Parathyroid adenoma (tissue), 2 donors: ENCODE measurements around the gene TROAP.

ENCODE experiments used
- H2AFZ ChIP-seq: fragments of 300-600 bp; sonication (generic); one replicate; pipeline ENCODE4 v1.7.0; 2017; ENCODE audit warnings: antibody characterized with exemption, mild to moderate bottlenecking
- H3K27ac ChIP-seq: fragments of 300-600 bp; sonication (generic); one replicate; pipeline ENCODE4 v1.7.0; 2017
- H3K27me3 ChIP-seq: fragments of 300-600 bp; sonication (generic); one replicate; pipeline ENCODE4 v1.7.0; 2017; ENCODE audit warnings: low read length; ENCODE audit not compliant: control insufficient read depth, insufficient read depth
- H3K36me3 ChIP-seq: fragments of 300-600 bp; sonication (generic); one replicate; pipeline ENCODE4 v1.7.0; 2017; ENCODE audit warnings: low read length; ENCODE audit not compliant: control insufficient read depth, insufficient read depth
- H3K4me1 ChIP-seq: fragments of 300-600 bp; sonication (generic); one replicate; pipeline ENCODE4 v1.7.0; 2017; ENCODE audit warnings: control low read depth
- H3K4me2 ChIP-seq: fragments of 300-600 bp; sonication (generic); one replicate; pipeline ENCODE4 v1.7.0; 2017; ENCODE audit warnings: low read length
- H3K4me3 ChIP-seq: fragments of 300-600 bp; sonication (generic); one replicate; pipeline ENCODE4 v1.7.0; 2017; ENCODE audit warnings: low read depth, low read length
- H3K79me2 ChIP-seq: fragments of 300-600 bp; sonication (generic); one replicate; pipeline ENCODE4 v1.7.0; 2017; ENCODE audit warnings: control low read depth
- H3K9ac ChIP-seq: fragments of 300-600 bp; sonication (generic); one replicate; pipeline ENCODE4 v1.7.0; 2017; ENCODE audit warnings: mild to moderate bottlenecking
- H3K9me3 ChIP-seq: fragments of 300-600 bp; sonication (generic); one replicate; pipeline ENCODE4 v1.7.0; 2017; ENCODE audit warnings: low read length; ENCODE audit not compliant: control insufficient read depth
- CTCF ChIP-seq: fragments of 300-600 bp; sonication (generic); IDR thresholded peaks from one replicate; pipeline ENCODE4 v1.7.0; 2017; ENCODE audit warnings: antibody characterized with exemption, mild to moderate bottlenecking
- donor health status: primary hyperparathyroidism.

TROAP gene

GRCh38 chr12:49352351-49352750 lies 29.3 kb downstream of the TROAP start:
- H3K9me3 ChIP-seq: no peaks in the 10 kb centered on the region
- H3K27ac ChIP-seq: no peak overlapping the region
- no peak for TF ChIP-seq CTCF
- no peak overlapping the region for H3K4me3 ChIP-seq
- no peaks in the 10 kb centered on the region for H3K79me2 ChIP-seq
- no peak overlapping the region for H3K4me2 ChIP-seq
- H3K4me1 ChIP-seq: peaks cover 7% of the 10 kb centered on the region
- no peaks in the 10 kb centered on the region for H3K36me3 ChIP-seq
- no peak overlapping the region for H2AFZ ChIP-seq
- no peaks in the 10 kb centered on the region for H3K27me3 ChIP-seq
- H3K9ac ChIP-seq: no peak overlapping the region

GRCh38 chr12:49355913-49356312 lies 32.9 kb downstream of the TROAP start:
- H3K9ac ChIP-seq: no peak overlapping the region
- no peaks in the 10 kb centered on the region for H3K27me3 ChIP-seq
- H3K36me3 ChIP-seq: no peaks in the 10 kb centered on the region

GRCh38 chr12:49357103-49357678 lies 34.1 kb downstream of the TROAP start:
- Histone ChIP-seq H3K9ac (no peak overlapping the region), H3K4me3 (no peak overlapping the region), H3K4me1 (peaks cover 2% of the 10 kb centered on the region), H3K9me3 (no peaks in the 10 kb centered on the region), H3K79me2 (no peaks in the 10 kb centered on the region), H3K36me3 (no peaks in the 10 kb centered on the region), H3K27me3 (no peaks in the 10 kb centered on the region), H2AFZ (no peak overlapping the region), H3K4me2 (no peak overlapping the region), H3K27ac (no peak overlapping the region)
- peak; percentile 70 for TF ChIP-seq CTCF

More at GRCh38 chr12:49355913-49356312, 32.9 kb downstream of the TROAP start:
- Histone ChIP-seq H3K4me1 (peaks cover 2% of the 10 kb centered on the region), H3K4me2 (no peak overlapping the region), H3K79me2 (no peaks in the 10 kb centered on the region), H3K9me3 (no peaks in the 10 kb centered on the region), H3K4me3 (no peak overlapping the region), H3K27ac (no peak overlapping the region), H2AFZ (no peak overlapping the region)
- TF ChIP-seq CTCF: no peak

- H3K4me2 ChIP-seq: no peak overlapping the region
- H3K79me2 ChIP-seq: no peaks in the 10 kb centered on the region
- H3K27me3 ChIP-seq: no peaks in the 10 kb centered on the region
- H3K36me3 ChIP-seq: no peaks in the 10 kb centered on the region
- no peaks in the 10 kb centered on the region for H3K9me3 ChIP-seq
- H3K4me3 ChIP-seq: no peak overlapping the region
- peaks cover 2% of the 10 kb centered on the region for H3K4me1 ChIP-seq
- no peak overlapping the region for H3K27ac ChIP-seq
- no peak overlapping the region for H3K9ac ChIP-seq
- H2AFZ ChIP-seq: peak overlapping the region; percentile 4
- peak; percentile 84 for TF ChIP-seq CTCF
Measured at GRCh38 chr12:49358483-49359141, 35.6 kb downstream of the TROAP start.

GRCh38 chr12:49359671-49360070 lies 36.6 kb downstream of the TROAP start:
- H3K4me3 ChIP-seq: no peak overlapping the region
- TF ChIP-seq CTCF: no peak
- H3K9me3 ChIP-seq: no peaks in the 10 kb centered on the region
- no peaks in the 10 kb centered on the region for H3K79me2 ChIP-seq
- H3K27me3 ChIP-seq: no peaks in the 10 kb centered on the region
- H3K27ac ChIP-seq: no peak overlapping the region
- H3K9ac ChIP-seq: no peak overlapping the region
- no peak overlapping the region for H2AFZ ChIP-seq
- H3K4me1 ChIP-seq: peaks cover 2% of the 10 kb centered on the region
- no peak overlapping the region for H3K4me2 ChIP-seq
- no peaks in the 10 kb centered on the region for H3K36me3 ChIP-seq
